SH-SY5Y (cell line): ENCODE results near the gene HMGXB3.

Source experiments
- GATA2 ChIP-seq: IDR thresholded peaks from 2 replicates; pipeline ENCODE4 v1.6.1; 2011; ENCODE audit warnings: mild to moderate bottlenecking, low read depth, low read length
- GATA3 ChIP-seq: IDR thresholded peaks from 2 replicates; pipeline ENCODE4 v1.6.1; 2011; ENCODE audit warnings: low read depth, mild to moderate bottlenecking, low read length, moderate library complexity

DNA sequence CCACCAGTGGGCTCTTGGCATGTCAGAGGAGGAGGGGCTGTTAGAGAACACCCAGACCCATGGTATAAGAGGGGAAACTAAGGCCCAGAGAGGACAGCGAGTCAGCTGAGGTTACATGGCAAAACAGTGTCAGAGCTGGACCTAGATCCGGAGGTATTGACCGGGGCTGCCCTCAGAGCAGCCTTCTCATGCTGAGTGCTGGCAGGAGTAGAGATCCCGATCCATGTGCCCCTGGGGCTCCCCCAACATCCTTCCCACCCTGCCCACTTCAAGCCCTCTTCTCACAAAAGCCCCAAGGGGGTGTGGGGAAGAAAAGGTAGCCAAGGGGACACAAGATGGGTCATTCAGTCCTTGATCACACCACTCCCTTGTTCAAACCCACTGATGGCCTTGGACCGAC is 65.9 kb downstream of the HMGXB3 start:
- no peak for TF ChIP-seq GATA3
- no peak for TF ChIP-seq GATA2
